Measurements from ENCODE around the gene TSPY1. TPM values are rescaled to one million over a fixed set of nuclear protein-coding genes. Genes with fewer than 3 reads are reported as not detected.
"Not testable (repeated sequence)": the region's sequence is repeated elsewhere in the genome, so short reads cannot be mapped to it uniquely, and the experiment has no call there.

The TSPY1 gene, protein sequence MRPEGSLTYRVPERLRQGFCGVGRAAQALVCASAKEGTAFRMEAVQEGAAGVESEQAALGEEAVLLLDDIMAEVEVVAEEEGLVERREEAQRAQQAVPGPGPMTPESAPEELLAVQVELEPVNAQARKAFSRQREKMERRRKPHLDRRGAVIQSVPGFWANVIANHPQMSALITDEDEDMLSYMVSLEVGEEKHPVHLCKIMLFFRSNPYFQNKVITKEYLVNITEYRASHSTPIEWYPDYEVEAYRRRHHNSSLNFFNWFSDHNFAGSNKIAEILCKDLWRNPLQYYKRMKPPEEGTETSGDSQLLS
- not detected for polyA plus RNA-seq
- long read RNA-seq, donor 1, result 0 reads
- long read RNA-seq, donor 2, result 0 reads
- long read RNA-seq, donor 3, result 0 reads
- long read RNA-seq, donor 4, result 0 reads
- long read RNA-seq, donor 5, result 0 reads
- long read RNA-seq, donor 6, result 0 reads
- long read RNA-seq, donor 7, result 0 reads
- long read RNA-seq, donor 8, result 0 reads
- long read RNA-seq, donor 9, result 0 reads
- long read RNA-seq, donor 10, result 0 reads

DNA sequence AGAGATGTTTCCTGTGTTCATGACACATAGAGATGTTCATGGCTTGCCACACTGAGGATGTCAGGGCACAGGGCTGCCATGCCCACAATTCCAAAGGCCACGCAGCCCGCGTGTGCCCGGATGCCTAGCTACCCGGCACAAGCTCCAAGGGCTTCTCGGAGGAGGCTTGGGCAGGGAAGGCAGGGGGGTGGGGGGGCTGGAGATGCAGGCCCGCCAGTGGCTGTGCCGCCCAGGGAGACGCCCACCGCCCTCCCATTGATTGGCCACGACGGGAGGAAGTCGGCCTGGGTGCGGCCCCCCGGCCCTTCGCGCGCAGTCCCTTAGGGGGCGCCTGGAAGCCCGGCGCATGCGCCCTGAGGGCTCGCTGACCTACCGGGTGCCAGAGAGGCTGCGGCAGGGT lies at the start of gene TSPY1:
Gene TSPY1, plus strand, starts transcription at position 301 of the 400 bp plus-strand sequence. Its CDS starts 46 bp downstream, at position 347.
- DNase-seq; H3K36me3 ChIP-seq (ENCODE audit: control insufficient read depth in 3 of 3, insufficient read depth in 2 of 3, low read depth in 1 of 3, low read length in 3 of 3); H3K4me3 ChIP-seq (ENCODE audit: low read depth in 1 of 3, low read length in 3 of 3); H3K4me1 ChIP-seq (ENCODE audit: control insufficient read depth in 3 of 3, insufficient read depth in 2 of 3, low read depth in 1 of 3, low read length in 2 of 3); H3K27me3 ChIP-seq (ENCODE audit: control insufficient read depth in 3 of 3, insufficient read depth in 3 of 3, low read length in 3 of 3); FAIRE-seq; H3K9me3 ChIP-seq (ENCODE audit: control insufficient read depth in 2 of 2, insufficient read depth in 1 of 2, low read depth in 1 of 2, low read length in 1 of 2); H3K27ac ChIP-seq (ENCODE audit: low read depth in 1 of 3, low read length in 2 of 3): not testable (repeated sequence)
- 90 to 96% methylated on average over 9 to 18 of the region's 25 CpGs; no CpG with 5 or more reads in 1 of the 3 donors for WGBS, 3 donors

DNA sequence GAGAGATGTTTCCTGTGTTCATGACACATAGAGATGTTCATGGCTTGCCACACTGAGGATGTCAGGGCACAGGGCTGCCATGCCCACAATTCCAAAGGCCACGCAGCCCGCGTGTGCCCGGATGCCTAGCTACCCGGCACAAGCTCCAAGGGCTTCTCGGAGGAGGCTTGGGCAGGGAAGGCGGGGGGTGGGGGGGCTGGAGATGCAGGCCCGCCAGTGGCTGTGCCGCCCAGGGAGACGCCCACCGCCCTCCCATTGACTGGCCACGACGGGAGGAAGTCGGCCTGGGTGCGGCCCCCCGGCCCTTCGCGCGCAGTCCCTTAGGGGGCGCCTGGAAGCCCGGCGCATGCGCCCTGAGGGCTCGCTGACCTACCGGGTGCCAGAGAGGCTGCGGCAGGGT lies 20.2 kb downstream of the TSPY1 start, which contains the start of gene TSPY9:
Gene TSPY9, plus strand, starts transcription at position 301 of the 400 bp plus-strand sequence. Its CDS starts 46 bp downstream, at position 347.
- H3K36me3 ChIP-seq (ENCODE audit: control insufficient read depth in 3 of 3, insufficient read depth in 2 of 3, low read depth in 1 of 3, low read length in 3 of 3), result not testable (repeated sequence)
- no CpG with 5 or more reads among the region's 26 CpGs for WGBS, 3 donors

DNA sequence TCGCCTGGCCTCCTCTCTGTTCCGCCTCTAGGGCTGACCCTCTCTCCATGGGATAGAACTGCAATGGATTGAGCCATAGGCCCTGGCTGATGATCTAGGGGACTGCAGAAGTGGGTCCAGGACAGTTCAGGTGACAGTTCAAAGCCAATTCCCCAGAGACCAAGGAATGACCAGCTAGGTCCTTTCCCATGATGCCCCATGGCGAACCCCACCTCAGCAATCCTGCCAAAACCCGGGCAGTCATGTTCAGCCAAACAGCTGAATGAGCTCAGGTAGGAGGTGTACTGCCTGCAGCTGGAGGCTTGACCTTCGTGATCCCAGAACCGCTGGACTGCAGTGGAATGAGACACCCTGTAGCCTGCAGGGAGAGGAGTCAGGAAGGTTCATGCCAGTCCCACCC lies 37.6 kb downstream of the TSPY1 start:
- H3K27me3 ChIP-seq (ENCODE audit: control insufficient read depth in 3 of 3, insufficient read depth in 3 of 3, low read length in 3 of 3); H3K4me3 ChIP-seq (ENCODE audit: low read depth in 1 of 3, low read length in 3 of 3); H3K27ac ChIP-seq (ENCODE audit: low read depth in 1 of 3, low read length in 2 of 3); FAIRE-seq; H3K4me1 ChIP-seq (ENCODE audit: control insufficient read depth in 3 of 3, insufficient read depth in 2 of 3, low read depth in 1 of 3, low read length in 2 of 3); H3K36me3 ChIP-seq (ENCODE audit: control insufficient read depth in 3 of 3, insufficient read depth in 2 of 3, low read depth in 1 of 3, low read length in 3 of 3); DNase-seq; H3K9me3 ChIP-seq (ENCODE audit: control insufficient read depth in 2 of 2, insufficient read depth in 1 of 2, low read depth in 1 of 2, low read length in 1 of 2): not testable (repeated sequence)
- 40 to 77% (median 67%) methylated on average over 1 to 2 of the region's 6 CpGs for WGBS, 3 donors

More for the DNA sequence above, 20.2 kb downstream of the TSPY1 start, which contains the start of gene TSPY9:
- not testable (repeated sequence) for H3K9me3 ChIP-seq (ENCODE audit: control insufficient read depth in 2 of 2, insufficient read depth in 1 of 2, low read depth in 1 of 2, low read length in 1 of 2); H3K27me3 ChIP-seq (ENCODE audit: control insufficient read depth in 3 of 3, insufficient read depth in 3 of 3, low read length in 3 of 3); DNase-seq; H3K4me1 ChIP-seq (ENCODE audit: control insufficient read depth in 3 of 3, insufficient read depth in 2 of 3, low read depth in 1 of 3, low read length in 2 of 3); H3K27ac ChIP-seq (ENCODE audit: low read depth in 1 of 3, low read length in 2 of 3); FAIRE-seq; H3K4me3 ChIP-seq (ENCODE audit: low read depth in 1 of 3, low read length in 3 of 3)

DNA sequence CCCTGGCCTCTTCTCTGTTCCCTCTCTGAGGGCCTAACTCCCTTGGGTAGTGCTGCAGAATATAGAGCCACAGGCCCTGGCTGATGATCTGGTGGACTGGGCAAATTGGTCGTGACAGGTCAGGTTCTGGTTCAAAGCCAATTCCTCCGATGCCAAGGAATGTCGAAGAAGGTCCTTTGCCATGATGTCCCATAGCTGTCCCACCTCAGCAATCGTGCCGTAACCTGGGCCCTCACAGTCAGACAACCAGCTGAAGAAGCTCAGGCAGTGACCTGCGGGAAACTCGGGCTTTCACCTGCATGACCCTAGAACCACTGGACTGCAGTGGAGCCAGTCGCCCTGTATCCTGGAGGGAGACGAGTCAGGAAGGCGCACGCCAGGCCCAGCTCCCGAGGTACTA lies 49.5 kb downstream of the TSPY1 start:
- H3K27me3 ChIP-seq (ENCODE audit: control insufficient read depth in 3 of 3, insufficient read depth in 3 of 3, low read length in 3 of 3); H3K4me1 ChIP-seq (ENCODE audit: control insufficient read depth in 3 of 3, insufficient read depth in 2 of 3, low read depth in 1 of 3, low read length in 2 of 3); H3K36me3 ChIP-seq (ENCODE audit: control insufficient read depth in 3 of 3, insufficient read depth in 2 of 3, low read depth in 1 of 3, low read length in 3 of 3); H3K4me3 ChIP-seq (ENCODE audit: low read depth in 1 of 3, low read length in 3 of 3); FAIRE-seq; DNase-seq; H3K27ac ChIP-seq (ENCODE audit: low read depth in 1 of 3, low read length in 2 of 3); H3K9me3 ChIP-seq (ENCODE audit: control insufficient read depth in 2 of 2, insufficient read depth in 1 of 2, low read depth in 1 of 2, low read length in 1 of 2): not testable (repeated sequence)
- 80 to 94% (median 84%) methylated on average over 2 to 7 of the region's 12 CpGs for WGBS, 3 donors

Other genes with a start within 250 kb of the TSPY1 start
- gene TSPY4, start 129.5 kb upstream of the TSPY1 start, polyA plus RNA-seq, result not detected
- not detected for gene TSPY8, start 109.2 kb upstream of the TSPY1 start, polyA plus RNA-seq
- gene TSPY3, start 68.5 kb upstream of the TSPY1 start, polyA plus RNA-seq, result not detected
- gene TSPY9, start 20.3 kb downstream of the TSPY1 start, polyA plus RNA-seq, result not detected
- gene TSPY10, start 60.9 kb downstream of the TSPY1 start, polyA plus RNA-seq, result not detected